K562 (cell line): ENCODE data around the gene ECI1. TPM values are rescaled to one million over a fixed set of nuclear protein-coding genes. Genes with fewer than 3 reads are reported as not detected.
A peak's percentile ranks its signal among the peaks of the same experiment; 100 is the strongest.

Source experiments
- ATAC-seq: fragments of 200-7000 bp; cut with Tn5 transposase; 3 replicates; pipeline ENCODE4 v1.9.1; 2020; ENCODE audit warnings: moderate library complexity
- BruUV-seq: library from RNA; stranded (reverse); fragments of 400-500 nt; replicated peaks from 2 replicates; lab custom pipeline; 2021; lab: Mats Ljungman, UMichigan
- CTCF ChIA-PET: fragments of 300-600 bp; formaldehyde crosslinking; extraction: SDS; loops from one replicate; lab custom pipeline; 2021; ENCODE audit warnings: low intra/inter-chr PET ratio; lab: Yijun Ruan, JAX
- POLR2A ChIA-PET: fragments of 300-600, 350-650 bp; sonication (Branson Sonifier 250); formaldehyde crosslinking; extraction: SDS; loops from one replicate; lab custom pipeline; 2021; ENCODE audit warnings: antibody characterized with exemption, inconsistent platforms; lab: Yijun Ruan, JAX
- DNase-seq, 4 experiments: peaks; one replicate each; pipeline versions ENCODE4 v3.0.0 to v3.0.0-alpha.2; 2011 to 2018; ENCODE audit warnings: low spot score in 3 of 4, mixed read lengths in 3 of 4; ENCODE audit errors: extremely low read depth in 1 of 4
- FAIRE-seq: peaks from 2 replicates; lab custom pipeline; 2011; peaks lifted over from hg19 to GRCh38; lab: Jason Lieb, UNC
- H2AFZ ChIP-seq: 2 replicates; pipeline ENCODE4 v1.6.0; 2011; ENCODE audit warnings: low read depth, low read length, control low read depth, inconsistent platforms
- H3K27ac ChIP-seq: fragments of 200-600 bp; 3 replicates; pipeline ENCODE4 v1.8.0; 2011; ENCODE audit warnings: low read depth, mild to moderate bottlenecking, control low read depth, inconsistent platforms, low read length, moderate library complexity, mixed read lengths; ENCODE audit errors: extremely low read depth
- H3K27me3 ChIP-seq, 2 experiments: fragments of 300-600 bp in 1 of 2; 2 replicates in 1 of 2; 3 replicates in 1 of 2; pipeline versions ENCODE4 v1.6.0 to v1.8.0; 2011; ENCODE audit warnings: inconsistent platforms in 2 of 2, low read length in 2 of 2, mild to moderate bottlenecking in 1 of 2, mixed read lengths in 1 of 2, moderate library complexity in 1 of 2; ENCODE audit not compliant: control insufficient read depth in 2 of 2, insufficient read depth in 2 of 2
- H3K36me3 ChIP-seq: fragments of 300-600 bp; 3 replicates; pipeline ENCODE4 v1.8.0; 2011; ENCODE audit warnings: mild to moderate bottlenecking, low read length, inconsistent platforms; ENCODE audit not compliant: control insufficient read depth, insufficient read depth
- H3K4me1 ChIP-seq, 2 experiments: fragments of 200-600 bp in 1 of 2; replicated peaks in 1 of 2; 2 replicates in 1 of 2; 3 replicates in 1 of 2; pipeline versions ENCODE4 v1.5.1 to v1.8.0; 2011; ENCODE audit warnings: inconsistent platforms in 2 of 2, low read length in 2 of 2, mild to moderate bottlenecking in 1 of 2, mixed read lengths in 1 of 2, moderate library complexity in 1 of 2; ENCODE audit not compliant: control insufficient read depth in 2 of 2, insufficient read depth in 2 of 2
- H3K4me2 ChIP-seq: 2 replicates; pipeline ENCODE4 v1.6.1; 2011; ENCODE audit warnings: low read length, control low read depth, inconsistent platforms, mixed read lengths; ENCODE audit not compliant: insufficient read depth
- H3K4me3 ChIP-seq: fragments of 200-600 bp; sonication (generic), shearing (Covaris generic); 2 replicates; pipeline ENCODE4 v1.5.1; 2016; ENCODE audit warnings: control low read depth, inconsistent platforms
- H3K79me2 ChIP-seq: fragments of 200-600 bp; 3 replicates; pipeline ENCODE4 v1.8.0; 2011; ENCODE audit warnings: low read length, inconsistent platforms; ENCODE audit not compliant: control insufficient read depth, insufficient read depth
- H3K9ac ChIP-seq, 2 experiments: 2 replicates each; pipeline versions ENCODE4 v1.6.0 to v1.6.1; 2011; ENCODE audit warnings: low read depth in 2 of 2, low read length in 2 of 2, control low read depth in 1 of 2, inconsistent platforms in 1 of 2, mild to moderate bottlenecking in 1 of 2, mixed read lengths in 1 of 2; ENCODE audit not compliant: insufficient read depth in 1 of 2
- H3K9me1 ChIP-seq: one replicate; pipeline ENCODE4 v1.6.0; 2011; ENCODE audit warnings: inconsistent platforms, mild to moderate bottlenecking, low read length, moderate library complexity; ENCODE audit not compliant: control insufficient read depth, insufficient read depth
- H3K9me3 ChIP-seq: replicated peaks from 2 replicates; pipeline ENCODE4 v1.5.1; 2011; ENCODE audit warnings: low read depth, low read length, inconsistent platforms; ENCODE audit not compliant: control insufficient read depth, insufficient read depth
- H4K20me1 ChIP-seq: replicated peaks from 2 replicates; pipeline ENCODE4 v1.6.1; 2011; ENCODE audit warnings: low read length, inconsistent platforms, mixed read lengths; ENCODE audit not compliant: control insufficient read depth, insufficient read depth
- ASH1L ChIP-seq: fragments of 450-650 bp; IDR thresholded peaks from 2 replicates; pipeline ENCODE4 v1.6.1; 2018; ENCODE audit warnings: borderline replicate concordance, mild to moderate bottlenecking, low read depth; ENCODE audit not compliant: partially characterized antibody
- E2F3 ChIP-seq: fragments of 250-450 bp; sonication (Bioruptor Pico); IDR thresholded peaks from 2 replicates; pipeline ENCODE4 v1.4.0; 2020; ENCODE audit warnings: mild to moderate bottlenecking
- FOSL1 ChIP-seq: fragments of 200-800 bp; sonication (Bioruptor generic); conservative IDR thresholded peaks from 2 replicates; pipeline ENCODE4 v1.6.1; 2016; ENCODE audit warnings: missing genetic modification characterization, missing compliant biosample characterization
- KDM5B ChIP-seq: fragments of 200-600 bp; sonication (generic); IDR thresholded peaks from 2 replicates; pipeline ENCODE4 v1.6.1; 2012; ENCODE audit warnings: low read depth, mild to moderate bottlenecking, moderate library complexity, low read length, control low read depth, inconsistent platforms; ENCODE audit not compliant: insufficient replicate concordance
- NCOA6 ChIP-seq: fragments of 450-650 bp; IDR thresholded peaks from 2 replicates; pipeline ENCODE4 v1.6.1; 2017; ENCODE audit warnings: mild to moderate bottlenecking
- PRMT5 ChIP-seq: sonication (generic); formaldehyde crosslinking; IDR thresholded peaks from 2 replicates; pipeline ENCODE4 v1.5.0; 2020; ENCODE audit warnings: missing genetic modification reagents
- ZNF324 ChIP-seq: fragments of 250-450 bp; sonication (Bioruptor Pico); IDR thresholded peaks from 2 replicates; pipeline ENCODE4 v1.4.0; 2020; ENCODE audit warnings: mild to moderate bottlenecking
- WGBS: fragments of 100-300 bp; shearing (Covaris generic); methylation state at CpG from one replicate; pipeline ENCODE4 v1.1.6; 2016; ENCODE audit warnings: low coverage, mixed read lengths; ENCODE audit not compliant: insufficient coverage; ENCODE audit errors: missing lambda C conversion rate; 5-methylcytosine and 5-hydroxymethylcytosine counted together
- in situ Hi-C: fragments of 300-500 bp; cut with MboI; formaldehyde crosslinking; loops from 4 replicates; pipeline ENCODE4 v1.15.0; 2018; ENCODE audit warnings: inconsistent platforms, mixed read lengths
- intact Hi-C: fragments of 100-400 bp; cut with micrococcal nuclease; formaldehyde crosslinking; loops from 2 replicates; pipeline ENCODE4 v1.14.2; 2022
- polyA plus RNA-seq, 8 experiments: library from polyadenylated mRNA; depleted of rRNA in 4 of 8; stranded (reverse) in 5 of 8; unstranded in 3 of 8; fragments of >200 nt; fragmentation: Nextera tagmentation in 2 of 8; fragmentation: Illumina TruSeq in 1 of 8; extraction: Ambion mirVana in 2 of 8; extraction: Trizol in 1 of 8; gene quantifications; 2 replicates each; pipeline versions ENCODE4 v1.2.1 to v1.2.3, GENCODE V29; 2011 to 2014; ENCODE audit warnings: inconsistent platforms in 1 of 8, missing spikeins in 1 of 8
- total RNA-seq, 7 experiments: library from RNA; depleted of rRNA in 6 of 7; stranded (reverse); fragments of >200 nt in 6 of 7; fragmentation: Illumina TruSeq in 2 of 7; extraction: Trizol in 2 of 7; gene quantifications; 2 replicates each; pipeline versions ENCODE4 v1.2.1 to v1.2.3, GENCODE V29; 2011 to 2021; ENCODE audit warnings: low replicate concordance in 1 of 7
- TF ChIP-seq, protein P1 (sequence below): sonication (generic); formaldehyde crosslinking; IDR thresholded peaks from 2 replicates; pipeline ENCODE4 v1.8.0; 2023; ENCODE audit warnings: mild to moderate bottlenecking, missing genetic modification reagents
- TF ChIP-seq, protein P2 (sequence below): fragments of 250-450 bp; sonication (Bioruptor Pico); IDR thresholded peaks from 2 replicates; pipeline ENCODE4 v1.5.0; 2021; ENCODE audit warnings: mild to moderate bottlenecking, moderate library complexity

ECI1 gene
- total and polyA plus RNA-seq, 9 of the 15 experiments (the other 6 are each of a cell fraction or from before 2014, with no cell fraction given): 4.7 to 189 (median 54.0) TPM

DNA sequence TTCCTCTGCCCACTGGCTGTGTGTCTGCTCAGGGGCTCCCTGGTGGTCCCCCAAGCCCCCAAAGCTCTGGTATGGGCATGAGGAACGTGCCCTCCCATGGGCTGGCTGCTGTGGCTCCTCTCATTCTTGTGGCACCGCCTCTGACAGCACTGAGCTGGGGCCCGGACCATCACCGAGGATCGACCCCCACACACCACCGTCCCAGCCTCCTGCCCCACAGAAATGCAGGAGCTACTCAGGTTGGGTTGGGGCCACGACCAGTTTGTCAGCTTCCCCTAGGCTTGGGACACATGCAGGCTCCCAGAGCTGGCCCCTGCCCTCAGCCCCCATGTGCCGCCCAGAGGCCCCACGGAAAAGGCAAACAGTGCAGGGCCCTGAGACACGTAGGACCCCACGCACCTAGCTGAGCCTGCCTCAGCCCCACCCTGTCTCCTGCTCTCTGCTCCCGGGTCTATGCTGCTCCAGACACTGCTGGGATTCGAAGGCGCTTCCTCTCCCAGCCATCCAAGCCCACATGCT is 51.7 kb downstream of the ECI1 start:
- Histone ChIP-seq H2AFZ (no peak overlapping the region), H3K9me3 (no peaks in the 10 kb centered on the region), H3K9me1 (no peaks in the 10 kb centered on the region), H4K20me1 (0 out of 2 replicates have a peak, but pooled peaks cover under 1% of the 10 kb centered on the region), H3K9ac (peak overlapping the region in 1 of 2 experiments; percentile 56; a peak in 1 of 4 replicates), H3K4me1 (peaks cover 5 to 46% of the 10 kb centered on the region in 2 experiments; a peak in 4 of 5 replicates), H3K79me2 (peaks cover 4% of the 10 kb centered on the region; the same call in 2 of the 3 replicates), H3K4me3 (no peak overlapping the region), H3K36me3 (no peaks in the 10 kb centered on the region), H3K4me2 (no peak overlapping the region), H3K27me3 (peaks cover 0 to 5% of the 10 kb centered on the region in 2 experiments; a peak in 2 of 5 replicates), H3K27ac (no peak overlapping the region)
- FAIRE-seq (no peak), ATAC-seq (no peak), DNase-seq (no peak)
- POLR2A ChIA-PET: interaction anchor here (0.9 to 1.2 kb wide), 4 partner anchors 9 to 44 kb away, joined by 3 to 6 read pairs (median 4); partner anchors contain the start of gene TRAF7
- in situ Hi-C loops (no loop called here), intact Hi-C loops (loop anchor here (5.0 kb wide), 2 partner anchors 53 to 298 kb away; partner anchors contain the start of gene ECI1)
- BruUV-seq: no TSS peak
- no peak for TF ChIP-seq ZNF324 (CRISPR knock-in tag)
- TF ChIP-seq FOSL1 (tag): no peak
- TF ChIP-seq, protein P1, sequence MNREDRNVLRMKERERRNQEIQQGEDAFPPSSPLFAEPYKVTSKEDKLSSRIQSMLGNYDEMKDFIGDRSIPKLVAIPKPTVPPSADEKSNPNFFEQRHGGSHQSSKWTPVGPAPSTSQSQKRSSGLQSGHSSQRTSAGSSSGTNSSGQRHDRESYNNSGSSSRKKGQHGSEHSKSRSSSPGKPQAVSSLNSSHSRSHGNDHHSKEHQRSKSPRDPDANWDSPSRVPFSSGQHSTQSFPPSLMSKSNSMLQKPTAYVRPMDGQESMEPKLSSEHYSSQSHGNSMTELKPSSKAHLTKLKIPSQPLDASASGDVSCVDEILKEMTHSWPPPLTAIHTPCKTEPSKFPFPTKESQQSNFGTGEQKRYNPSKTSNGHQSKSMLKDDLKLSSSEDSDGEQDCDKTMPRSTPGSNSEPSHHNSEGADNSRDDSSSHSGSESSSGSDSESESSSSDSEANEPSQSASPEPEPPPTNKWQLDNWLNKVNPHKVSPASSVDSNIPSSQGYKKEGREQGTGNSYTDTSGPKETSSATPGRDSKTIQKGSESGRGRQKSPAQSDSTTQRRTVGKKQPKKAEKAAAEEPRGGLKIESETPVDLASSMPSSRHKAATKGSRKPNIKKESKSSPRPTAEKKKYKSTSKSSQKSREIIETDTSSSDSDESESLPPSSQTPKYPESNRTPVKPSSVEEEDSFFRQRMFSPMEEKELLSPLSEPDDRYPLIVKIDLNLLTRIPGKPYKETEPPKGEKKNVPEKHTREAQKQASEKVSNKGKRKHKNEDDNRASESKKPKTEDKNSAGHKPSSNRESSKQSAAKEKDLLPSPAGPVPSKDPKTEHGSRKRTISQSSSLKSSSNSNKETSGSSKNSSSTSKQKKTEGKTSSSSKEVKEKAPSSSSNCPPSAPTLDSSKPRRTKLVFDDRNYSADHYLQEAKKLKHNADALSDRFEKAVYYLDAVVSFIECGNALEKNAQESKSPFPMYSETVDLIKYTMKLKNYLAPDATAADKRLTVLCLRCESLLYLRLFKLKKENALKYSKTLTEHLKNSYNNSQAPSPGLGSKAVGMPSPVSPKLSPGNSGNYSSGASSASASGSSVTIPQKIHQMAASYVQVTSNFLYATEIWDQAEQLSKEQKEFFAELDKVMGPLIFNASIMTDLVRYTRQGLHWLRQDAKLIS (CRISPR knock-in tag): no peak
- TF ChIP-seq E2F3 (CRISPR knock-in tag): no peak
- TF ChIP-seq PRMT5: no peak
- no peak for TF ChIP-seq NCOA6
- TF ChIP-seq, protein P2, sequence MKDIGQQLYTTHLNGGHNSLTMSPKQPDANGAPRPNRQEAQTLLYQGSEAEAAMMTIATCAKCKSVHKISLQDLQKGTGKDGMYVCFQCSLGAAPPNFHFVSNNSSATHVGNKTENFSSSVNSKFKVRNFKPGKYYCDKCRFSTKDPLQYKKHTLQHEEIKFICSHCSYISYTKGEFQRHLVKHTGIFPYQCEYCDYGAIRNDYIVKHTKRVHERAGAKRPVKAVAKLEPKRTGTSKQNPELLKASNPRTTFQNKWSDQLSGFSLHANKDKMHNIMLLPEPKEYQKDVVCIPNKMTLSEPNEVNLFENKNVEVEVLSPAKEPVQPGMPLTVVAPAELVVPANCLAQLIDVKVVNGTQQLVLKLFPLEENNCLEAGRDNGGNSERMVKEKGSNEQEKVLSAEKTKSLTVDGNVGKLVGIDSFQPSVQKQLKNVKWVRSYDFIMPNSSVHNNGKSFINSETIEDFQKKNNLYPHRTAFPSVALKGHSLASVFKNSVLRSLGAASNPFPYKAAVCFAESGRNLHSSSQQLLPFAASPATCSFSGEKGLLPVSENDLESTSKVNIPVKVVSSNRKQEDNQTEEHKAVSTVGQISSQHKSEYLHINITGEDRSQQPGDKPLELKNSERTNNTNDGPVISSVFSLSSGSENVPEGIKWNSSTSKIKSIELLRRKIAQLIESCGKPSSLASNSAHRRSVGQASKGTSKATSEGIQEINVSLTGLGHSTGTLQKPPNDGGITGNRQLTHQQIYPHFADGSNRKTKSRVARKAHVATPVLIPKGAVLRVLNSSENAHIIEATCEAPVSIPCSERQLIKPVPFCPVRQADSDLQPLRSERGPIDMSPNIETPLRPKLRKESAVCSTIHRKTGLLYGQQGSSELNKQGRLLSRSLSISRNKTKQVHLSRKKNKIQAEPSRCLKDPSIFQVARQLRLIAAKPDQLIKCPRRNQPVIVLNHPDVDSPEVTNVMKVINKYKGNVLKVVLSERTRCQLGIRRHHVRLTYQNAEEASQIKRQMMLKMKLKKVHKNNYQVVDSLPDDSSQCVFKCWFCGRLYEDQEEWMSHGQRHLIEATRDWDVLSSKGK (CRISPR knock-in tag): no peak
- TF ChIP-seq KDM5B: no peak
- TF ChIP-seq ASH1L: no peak
- CTCF ChIA-PET: no interaction called here
- 42% methylated on average over 14 of the region's 14 CpGs for WGBS
